HG02623 (cell line): ENCODE measurements around the gene MTG2.
"Not testable (repeated sequence)": the region's sequence is repeated elsewhere in the genome, so short reads cannot be mapped to it uniquely, and the experiment has no call there.

Experiments
- ATAC-seq: cut with Tn5 transposase; IDR thresholded peaks from one replicate; pipeline ENCODE4 v1.9.1; 2021; ENCODE audit warnings: moderate library complexity; ENCODE audit not compliant: unreplicated experiment

Gene MTG2

DNA sequence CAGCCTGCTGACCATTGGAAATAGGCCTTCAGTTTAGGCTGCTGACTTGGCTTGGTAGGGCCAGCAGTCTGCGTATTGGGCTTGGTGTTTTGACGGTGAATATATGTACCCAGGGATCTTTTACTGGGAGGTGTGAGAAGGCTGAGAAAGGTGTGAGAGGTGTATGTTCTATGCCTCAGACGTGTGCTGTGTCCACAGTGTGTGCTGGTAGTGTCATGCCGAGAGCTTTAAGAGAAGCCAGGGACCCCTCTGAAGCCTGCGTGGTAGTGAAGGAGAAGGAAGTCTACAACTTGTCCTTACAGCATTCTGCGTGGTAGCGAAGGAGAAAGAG, 37.2 kb upstream of the MTG2 start:
- no peak for ATAC-seq

DNA sequence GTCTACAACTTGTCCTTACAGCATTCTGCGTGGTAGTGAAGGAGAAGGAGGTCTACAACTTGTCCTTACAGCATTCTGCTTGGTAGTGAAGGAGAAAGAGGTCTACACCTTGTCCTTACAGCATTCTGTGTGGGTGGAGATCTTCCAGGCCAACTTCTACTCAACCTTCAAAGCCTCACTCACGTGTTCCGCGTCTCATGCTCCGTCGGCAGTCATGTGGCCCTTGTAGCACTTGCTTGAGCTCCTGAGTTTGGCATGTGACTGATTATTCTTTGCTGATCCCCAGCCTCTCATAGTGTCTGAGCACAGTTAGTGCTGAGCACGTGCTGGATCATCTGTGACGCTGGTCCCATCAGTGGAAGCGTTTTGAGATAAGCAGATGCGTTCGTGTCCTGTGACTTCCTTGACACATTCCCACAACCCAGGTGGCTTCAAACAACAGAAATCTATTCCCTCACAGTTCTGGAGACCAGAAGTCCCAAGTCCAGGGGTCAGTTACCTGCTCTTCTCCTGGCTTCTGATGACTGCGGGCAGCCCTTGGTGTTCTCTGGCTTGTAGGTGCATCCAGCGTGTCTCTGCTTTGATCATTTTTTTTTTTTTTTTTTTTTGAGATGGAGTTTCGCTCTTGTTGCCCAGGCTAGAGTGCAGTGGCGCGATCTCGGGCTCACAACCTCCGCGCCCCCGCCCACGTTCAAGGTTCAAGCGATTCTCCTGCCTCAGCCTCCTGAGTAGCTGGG, 36.6 kb upstream of the MTG2 start:
- ATAC-seq: no peak

DNA sequence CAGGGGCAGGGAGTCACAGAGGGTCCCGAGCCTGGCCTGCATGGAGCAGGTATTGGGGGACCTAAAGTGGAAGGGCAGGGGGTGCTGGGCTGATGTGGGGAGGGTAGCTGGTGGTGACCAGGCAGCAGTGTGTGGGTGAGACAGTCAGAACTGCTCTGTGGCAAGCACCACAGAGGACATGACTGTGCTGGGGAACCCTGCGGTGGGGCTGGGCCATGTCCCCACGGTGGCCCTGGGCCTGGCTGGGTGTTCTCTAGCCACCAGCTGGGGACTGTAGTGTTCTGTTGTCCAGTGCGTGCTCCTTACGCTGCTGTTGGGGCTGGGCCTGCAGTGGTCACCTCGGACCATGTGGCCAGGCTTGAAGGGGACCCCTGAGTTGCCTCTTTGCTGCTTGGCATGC, 35.7 kb upstream of the MTG2 start:
- no peak for ATAC-seq

DNA sequence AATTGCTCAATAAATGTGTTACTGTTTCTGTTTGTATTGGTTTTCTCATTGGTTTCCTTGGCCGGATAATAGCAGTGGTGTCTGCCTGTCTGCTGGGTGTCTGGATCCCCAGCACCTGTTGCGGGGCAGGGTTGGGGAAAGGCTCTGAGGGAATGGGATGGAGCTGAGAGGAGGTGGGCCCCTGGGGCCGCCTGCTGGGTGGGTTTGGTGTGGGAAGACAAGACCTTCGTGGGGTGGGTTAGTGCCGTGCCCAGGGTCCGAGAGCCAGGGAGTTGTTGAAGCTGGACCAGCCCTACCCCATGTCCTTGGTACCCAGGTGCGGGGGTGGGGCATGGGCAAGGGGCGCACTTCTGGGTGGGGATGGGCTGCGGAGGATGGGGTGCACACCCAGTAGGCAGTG, 35.3 kb upstream of the MTG2 start:
- no peak for ATAC-seq

DNA sequence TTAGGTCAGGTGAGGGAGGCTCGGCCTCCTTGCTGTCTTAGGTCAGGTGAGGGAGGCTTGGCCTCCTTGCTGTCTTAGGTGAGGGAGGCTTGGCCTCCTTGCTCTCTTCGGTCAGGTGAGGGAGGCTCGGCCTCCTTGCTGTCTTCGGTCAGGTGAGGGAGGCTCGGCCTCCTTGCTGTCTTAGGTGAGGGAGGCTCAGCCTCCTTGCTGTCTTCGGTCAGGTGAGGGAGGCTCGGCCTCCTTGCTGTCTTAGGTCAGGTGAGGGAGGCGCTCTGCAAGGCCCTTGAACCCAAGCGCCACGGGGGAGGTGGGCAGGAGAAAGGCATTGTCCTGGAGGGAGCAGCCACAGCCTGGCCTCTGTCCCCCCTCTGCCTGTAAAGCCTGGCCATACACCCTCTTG, 34.4 kb upstream of the MTG2 start:
- ATAC-seq: not testable (repeated sequence)

DNA sequence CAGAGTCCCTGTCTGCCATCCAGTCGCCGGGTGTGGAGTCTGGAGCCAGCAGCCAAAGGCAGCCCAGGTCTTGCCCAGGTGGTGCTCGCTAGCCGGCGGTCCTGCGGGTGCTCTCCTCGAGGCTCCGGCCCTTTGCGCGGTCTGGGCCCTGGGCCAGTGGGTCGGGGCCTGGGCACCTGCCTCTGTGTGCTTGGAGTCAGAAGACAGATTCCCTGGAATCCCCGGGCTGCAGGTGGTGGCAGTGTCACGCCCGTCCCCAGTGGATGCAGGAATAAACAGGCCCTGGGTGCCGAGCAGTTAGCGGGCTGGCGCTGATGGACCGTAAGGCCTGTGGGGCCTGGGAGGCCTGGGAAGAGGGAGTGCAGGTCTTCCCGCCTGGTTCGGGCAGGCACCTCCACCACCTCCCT, 33.9 kb upstream of the MTG2 start:
- ATAC-seq: no peak

DNA sequence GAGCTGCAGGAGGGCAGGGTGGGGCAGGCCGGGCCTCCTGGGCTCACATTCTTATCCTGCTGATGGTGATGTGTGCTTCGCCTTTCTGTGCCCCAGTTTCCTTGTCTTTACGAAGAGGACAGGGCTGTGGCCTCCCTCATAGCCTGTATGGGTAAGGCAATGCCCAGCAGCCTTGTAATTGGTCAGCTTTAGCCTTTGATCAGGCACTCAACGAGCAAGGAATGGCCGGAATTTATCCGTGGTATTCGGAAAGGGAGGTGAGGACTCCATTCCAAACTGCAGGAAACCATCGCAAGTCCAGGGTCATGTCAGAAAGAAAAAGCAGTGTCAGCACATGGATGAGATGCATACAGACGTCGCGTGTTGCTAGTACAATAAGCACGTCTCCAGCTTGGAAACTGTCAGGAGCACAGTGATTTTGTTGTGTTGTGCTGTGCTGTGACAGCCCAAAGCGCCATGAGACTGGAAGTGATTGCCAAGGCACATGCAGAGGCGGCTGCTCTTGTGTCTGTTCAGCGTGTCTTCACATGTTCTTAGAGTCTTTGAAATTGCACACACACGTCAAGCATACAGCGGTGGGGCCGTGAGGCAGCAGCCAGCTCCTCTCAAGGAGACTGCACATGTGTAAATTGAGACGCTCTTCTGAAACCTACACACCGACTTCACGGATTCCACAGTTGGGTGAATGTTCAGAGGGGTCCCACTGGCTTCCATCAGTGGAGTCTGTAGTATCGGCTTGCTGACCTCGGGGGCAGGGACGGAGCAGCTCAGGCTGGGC, 33.1 kb upstream of the MTG2 start:
- ATAC-seq: no peak

DNA sequence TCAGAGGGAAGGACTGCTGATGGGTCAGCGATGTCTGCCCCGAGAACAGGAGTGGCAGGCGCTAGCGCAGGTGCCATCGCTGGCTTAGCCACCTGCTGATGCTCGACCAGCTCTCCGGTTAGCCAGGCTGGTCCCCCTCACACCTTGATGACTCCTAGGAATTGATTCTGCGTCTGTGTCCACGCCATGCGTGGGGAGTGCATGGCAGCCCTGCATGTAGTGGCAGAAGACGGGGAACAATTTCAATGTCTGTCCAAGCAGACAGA, 32.6 kb upstream of the MTG2 start:
- ATAC-seq: no peak

DNA sequence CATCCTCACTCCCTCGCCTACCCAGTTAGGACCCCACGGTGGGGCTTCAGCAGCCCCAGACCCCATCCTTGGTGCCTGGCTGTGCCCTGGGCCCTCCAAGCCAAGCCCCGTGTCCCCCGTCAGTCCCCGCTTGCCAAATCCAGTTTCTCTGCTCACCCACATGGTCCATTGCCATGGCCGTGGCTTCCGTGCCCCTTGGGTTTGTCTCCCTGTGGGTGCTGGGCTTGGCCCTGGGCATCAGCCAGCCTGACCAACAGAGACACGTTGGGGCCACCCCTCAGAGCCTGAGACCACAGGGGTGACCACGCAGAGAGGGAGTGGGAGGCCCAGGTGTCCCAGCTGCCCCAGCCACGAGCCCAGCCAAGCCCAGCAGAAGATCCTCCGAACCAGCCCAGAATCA, 31.6 kb upstream of the MTG2 start:
- ATAC-seq: no peak

DNA sequence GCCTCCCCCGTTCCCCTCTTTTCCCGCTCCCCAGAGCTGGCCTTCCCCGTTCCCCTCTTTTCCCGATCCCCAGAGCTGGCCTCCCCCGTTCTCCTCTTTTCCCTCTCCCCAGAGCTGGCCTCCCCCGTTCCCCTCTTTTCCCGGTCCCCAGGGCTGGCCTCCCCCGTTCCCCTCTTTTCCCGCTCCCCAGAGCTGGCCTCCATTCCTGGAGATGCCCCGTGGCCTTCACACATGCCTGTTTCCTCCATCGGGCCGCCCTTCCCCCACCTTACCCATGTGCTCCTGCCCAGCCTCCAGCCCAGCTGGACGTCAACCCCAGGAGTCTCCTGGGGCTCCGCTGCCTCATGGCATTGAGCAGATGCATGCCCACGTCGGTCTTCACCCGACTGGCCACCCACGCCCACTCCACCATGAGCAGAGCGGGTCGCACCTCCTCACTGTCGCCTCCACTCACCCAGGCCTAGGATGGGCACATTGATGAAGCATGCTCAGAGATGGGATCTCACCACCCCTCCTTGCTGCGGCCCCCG, 30.9 kb upstream of the MTG2 start:
- ATAC-seq: no peak

DNA sequence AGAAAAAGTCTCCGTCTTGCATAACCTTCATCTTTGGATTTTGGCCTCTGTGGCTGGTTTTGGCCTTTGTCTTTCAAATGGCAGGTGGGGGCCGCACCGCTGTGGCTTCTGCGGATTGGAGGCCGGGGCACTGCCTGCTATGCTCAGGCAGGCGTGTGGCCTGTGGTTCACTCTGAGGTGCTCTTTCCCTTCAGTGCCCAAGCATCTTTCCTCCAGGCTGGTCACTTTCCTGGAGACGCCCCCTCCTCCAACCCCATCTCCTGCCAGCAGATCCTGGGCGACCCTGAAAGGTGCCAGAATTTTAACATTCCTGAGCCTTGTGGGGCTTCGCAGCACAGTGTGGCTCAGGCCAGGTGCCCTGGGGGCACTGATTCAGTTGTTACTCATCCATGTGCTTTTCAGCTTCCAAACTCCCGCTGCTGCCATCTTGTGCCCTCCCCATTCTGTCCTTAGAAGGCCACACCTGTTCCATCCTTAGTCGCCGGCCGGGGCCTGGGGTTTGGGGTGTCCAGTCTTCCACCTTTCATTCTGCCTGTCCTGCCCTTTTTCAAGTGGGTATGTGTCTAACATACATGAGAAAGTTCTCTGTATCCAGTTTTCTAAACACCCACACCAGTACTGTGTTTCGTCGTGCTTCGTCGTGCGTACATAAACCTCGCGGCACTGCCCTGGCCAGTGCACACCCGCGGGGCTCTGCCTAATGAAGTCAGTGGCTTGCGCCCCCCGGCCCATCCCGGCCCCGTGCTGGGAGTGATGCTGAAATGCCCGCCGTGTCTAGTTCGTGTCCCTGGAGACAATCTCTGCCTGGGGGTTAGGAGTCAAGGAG, 27.2 kb upstream of the MTG2 start:
- ATAC-seq: no peak

DNA sequence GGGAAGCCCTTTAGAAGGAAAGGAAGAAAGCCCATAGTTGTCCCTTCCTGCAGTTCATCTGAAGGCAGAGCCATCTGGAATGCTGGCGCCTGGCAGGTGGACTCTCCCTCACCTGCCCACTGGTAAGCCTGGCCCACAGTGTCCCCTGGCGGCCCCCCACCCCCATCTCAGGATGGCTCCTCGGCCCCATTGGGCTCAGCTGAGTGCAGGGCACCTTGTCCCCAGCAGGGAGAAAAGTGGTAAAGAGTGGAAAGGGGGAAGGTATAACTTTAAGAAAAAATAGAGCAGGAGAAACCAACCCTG, 26.6 kb upstream of the MTG2 start:
- no peak for ATAC-seq

DNA sequence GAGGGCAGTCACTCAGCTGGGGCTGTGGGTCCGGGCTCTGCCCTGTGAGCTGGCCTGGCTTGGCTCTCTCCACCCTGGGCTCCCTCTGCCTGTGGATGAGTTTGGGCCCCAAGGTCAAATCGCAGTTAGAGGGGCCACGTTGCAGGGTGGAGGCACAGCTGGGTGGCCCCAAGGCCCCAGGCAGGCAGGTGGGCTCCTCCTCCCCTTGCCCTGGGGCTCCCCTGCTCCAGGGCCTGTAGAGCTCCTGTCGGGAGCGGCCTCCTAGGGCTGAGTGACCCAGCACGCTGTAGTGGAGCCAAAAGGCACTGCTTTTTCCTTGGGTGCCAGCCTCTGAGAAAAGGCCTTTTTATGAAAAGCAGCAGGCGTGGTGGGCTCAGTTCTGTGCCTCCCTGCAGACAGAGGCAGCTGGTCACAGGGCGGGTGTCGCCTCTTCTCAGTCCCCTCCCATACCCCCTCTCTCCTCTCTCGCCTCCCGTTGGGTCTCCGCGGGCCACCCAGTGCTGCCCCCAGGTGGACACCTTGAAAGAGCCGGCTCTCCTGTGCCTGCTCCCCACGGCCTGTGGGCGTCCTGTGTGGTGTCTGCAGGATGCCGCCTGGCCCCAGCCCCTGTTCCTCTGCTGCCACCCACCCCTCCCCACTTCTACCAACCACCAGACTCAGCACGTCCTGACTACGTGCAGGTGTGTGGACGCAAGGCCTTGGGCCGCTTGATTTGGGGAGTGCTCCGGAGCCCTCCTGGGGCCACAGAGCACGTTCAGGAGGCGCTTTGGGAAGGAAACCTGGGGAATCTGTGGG, 26.0 kb upstream of the MTG2 start:
- ATAC-seq: no peak

DNA sequence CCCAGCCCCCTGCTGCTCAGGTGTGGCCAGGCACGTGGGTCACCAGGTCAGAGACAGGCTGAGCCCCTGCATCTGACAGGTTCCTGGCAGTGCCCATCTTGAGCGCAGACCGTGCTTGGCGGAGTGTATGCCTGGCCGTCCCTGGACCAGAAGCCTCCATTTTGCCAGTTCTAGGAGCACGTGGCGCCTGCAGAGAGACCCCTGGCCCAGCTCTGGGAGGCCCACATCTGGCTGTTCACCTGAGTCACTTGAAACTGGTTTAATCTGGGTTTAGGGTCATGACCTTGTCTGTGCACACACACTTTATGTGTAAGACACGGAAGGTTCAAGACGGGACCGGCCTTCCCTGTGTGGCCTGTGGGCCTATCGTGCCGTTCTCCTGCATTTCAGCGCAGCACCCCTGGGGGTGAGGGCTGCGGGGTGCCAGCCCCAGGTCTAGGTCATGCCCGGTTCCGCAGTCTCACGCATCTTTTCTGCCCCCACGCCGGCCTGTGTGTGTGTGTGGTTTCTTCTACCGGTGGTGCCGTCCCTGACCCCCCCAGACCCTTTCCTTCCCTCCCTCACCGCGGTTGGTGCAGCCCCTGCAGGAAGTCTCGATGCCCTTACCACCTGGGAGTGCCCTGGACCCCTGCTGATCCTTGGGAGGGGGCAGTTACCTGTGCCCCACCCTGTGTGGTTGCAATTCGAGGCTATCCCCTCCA, 25.3 kb upstream of the MTG2 start:
- no peak for ATAC-seq

DNA sequence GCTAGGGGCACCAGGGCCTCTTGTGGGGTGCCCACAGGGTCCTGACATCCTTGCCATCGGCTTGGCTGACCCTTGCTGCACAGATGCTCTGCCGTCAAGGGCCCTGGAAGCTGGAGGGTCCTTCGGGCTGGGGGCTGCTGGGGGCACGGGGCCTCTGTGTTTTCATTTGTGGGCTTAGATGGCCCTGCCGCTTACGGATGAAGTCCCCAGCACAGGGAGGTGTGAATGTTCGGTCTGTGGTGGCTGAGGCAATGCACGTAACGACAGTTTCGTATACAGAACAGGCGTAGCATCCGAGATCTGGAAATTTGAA, 24.8 kb upstream of the MTG2 start:
- no peak for ATAC-seq

DNA sequence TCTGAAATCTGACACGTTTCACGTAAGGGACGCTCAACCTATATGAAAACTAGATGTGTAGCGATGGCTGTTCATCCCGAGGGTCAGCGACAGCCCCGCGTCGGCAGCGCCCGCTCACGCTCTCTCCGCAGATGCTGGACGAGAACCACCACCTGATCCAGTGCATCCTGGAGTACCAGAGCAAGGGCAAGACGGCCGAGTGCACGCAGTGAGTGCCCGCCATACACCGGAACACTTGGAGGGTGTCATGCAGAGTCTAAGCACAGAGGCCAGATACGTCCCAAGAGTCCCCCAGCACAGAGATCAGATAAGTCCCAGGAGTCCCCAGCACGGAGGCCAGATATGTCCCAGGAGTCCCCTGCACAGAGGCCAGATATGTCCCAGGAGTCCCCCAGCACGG, 24.3 kb upstream of the MTG2 start:
- ATAC-seq: no peak

DNA sequence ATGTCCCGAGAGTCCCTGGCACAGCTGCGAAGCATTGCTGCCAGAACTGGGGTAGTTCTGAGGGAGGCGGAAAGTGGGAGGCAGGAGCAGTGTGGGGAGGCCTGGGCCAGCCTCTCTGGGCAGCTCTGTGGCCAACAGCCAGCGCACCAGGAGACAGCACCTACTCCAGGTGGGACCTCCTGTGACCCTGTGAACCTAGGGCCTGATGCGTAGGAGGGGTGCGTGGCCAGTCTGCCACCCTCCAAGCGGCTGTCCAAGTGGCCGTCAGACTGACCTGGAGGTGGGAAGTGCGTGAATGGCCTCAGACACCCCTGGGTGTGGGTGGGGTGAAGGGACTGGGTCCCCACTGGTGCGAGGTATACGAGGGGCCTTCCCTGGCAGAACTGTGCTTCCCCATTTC, 23.8 kb upstream of the MTG2 start:
- no peak for ATAC-seq

DNA sequence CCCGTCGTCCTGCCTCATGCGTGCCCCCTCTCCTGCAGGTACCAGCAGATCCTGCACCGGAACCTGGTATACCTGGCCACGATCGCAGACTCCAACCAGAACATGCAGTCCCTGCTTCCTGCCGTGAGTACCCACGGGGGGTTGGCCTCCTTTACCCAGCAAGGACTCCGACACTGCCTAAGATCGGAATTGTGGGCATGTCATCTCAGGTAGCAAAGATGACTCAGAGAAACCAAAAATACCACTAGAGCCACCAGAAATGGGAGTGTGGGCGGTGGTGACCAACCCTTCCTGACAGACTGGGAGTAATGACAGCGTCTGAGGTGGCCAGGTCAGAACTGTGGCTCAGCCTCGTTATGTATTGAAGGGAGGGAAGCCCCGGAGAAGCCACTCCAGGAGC, 23.0 kb upstream of the MTG2 start:
- ATAC-seq: no peak

DNA sequence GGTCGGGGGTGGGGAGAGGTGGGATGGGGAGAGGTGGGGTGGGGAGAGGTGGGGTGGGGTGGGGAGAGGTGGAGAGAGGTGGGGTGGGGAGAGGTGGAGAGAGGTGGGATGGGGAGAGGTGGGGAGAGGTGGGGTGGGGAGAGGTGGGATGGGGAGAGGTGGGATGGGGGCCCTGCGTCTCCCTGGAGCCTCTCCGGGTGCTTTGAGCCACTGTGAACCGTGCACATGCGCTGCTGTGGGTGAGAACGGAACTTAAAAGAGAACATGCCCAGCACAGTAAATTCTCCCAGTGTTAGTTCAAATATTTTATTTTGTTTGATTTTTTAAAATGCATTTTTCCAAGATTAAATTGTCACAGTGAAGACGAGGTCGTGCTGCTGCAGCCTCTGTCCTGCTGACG, 22.6 kb upstream of the MTG2 start:
- no peak for ATAC-seq

DNA sequence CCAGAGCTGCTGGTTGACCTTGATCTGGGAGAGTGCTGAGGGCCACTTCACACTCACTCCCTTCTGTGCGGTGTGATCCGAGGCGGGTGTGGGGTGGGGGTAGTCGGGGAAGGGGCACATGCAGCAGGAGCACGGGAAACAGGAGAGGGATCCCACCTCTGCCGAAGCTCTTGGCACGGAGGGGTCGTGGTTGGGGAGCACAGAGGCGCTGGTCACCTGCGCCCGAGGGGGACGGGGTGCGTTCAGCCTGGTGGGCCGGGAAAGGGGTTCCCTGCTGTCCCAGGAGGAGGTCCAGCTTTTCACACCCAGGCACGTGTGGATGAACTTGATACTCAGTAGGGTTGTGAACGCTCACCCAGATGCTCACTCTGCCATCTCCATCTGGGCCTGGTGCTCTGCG, 22.0 kb upstream of the MTG2 start:
- no peak for ATAC-seq

DNA sequence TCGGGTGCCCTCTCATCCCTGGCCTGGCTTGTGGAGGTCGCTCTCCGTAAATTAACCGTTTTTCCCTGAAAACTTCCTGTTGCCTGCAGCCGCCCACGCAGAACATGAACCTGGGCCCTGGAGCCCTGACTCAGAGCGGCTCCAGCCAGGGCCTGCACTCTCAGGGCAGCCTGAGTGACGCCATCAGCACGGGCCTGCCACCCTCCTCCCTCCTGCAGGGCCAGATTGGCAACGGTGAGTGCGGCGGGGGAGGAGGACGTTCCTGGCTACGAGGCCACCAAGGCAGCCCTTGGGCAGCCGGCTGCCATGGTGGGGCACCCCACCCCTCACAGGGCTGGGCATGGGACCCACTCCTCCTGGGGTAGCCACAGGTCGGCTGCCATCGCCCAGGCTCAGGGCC, 21.5 kb upstream of the MTG2 start:
- ATAC-seq: no peak
